GM19372 (cell line): ENCODE data around the gene IPMK.
"Not testable (repeated sequence)": the region's sequence is repeated elsewhere in the genome, so short reads cannot be mapped to it uniquely, and the experiment has no call there.

Source experiments
- ATAC-seq: cut with Tn5 transposase; IDR thresholded peaks from one replicate; pipeline ENCODE4 v1.9.1; 2021; ENCODE audit warnings: mild to moderate bottlenecking, low read depth, moderate library complexity; ENCODE audit not compliant: unreplicated experiment

Gene IPMK

DNA sequence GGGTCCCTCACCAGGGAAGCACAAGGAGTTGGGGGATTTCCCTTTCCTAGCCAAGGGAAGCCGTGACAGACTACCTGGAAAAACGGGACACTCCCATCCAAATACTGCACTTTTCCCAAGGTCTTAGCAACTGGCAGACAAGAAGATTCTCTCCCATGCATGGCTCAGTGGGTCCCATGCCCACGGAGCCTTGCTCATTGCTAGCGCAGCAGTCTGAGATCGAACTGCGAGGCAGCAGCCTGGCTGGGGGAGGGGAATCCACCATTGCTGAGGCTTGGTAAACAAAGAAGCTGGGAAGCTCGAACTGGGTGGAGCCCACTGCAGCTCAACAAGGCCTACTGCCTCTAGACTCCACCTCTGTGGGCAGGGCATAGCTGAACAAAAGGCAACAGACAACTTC is 37.8 kb downstream of the IPMK start:
- not testable (repeated sequence) for ATAC-seq

DNA sequence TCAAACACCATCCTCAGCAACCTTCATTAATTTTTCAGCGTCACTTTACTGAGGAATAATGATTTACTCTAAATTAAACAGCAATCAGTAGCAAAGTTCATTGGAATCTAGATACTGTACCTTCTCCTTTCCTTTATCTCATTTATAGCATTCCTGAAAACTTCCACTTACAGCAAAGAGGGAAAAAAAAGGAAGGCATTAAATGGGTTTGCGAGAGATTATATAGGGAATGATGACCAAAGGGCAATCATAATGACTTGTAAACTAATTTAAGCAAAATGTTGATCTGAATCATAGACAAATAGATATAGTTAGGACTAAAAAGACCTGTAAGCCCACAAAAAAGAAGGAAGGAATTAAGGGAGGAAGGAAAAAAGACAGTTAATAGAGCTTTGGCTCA is 42.0 kb downstream of the IPMK start:
- ATAC-seq, result no peak

DNA sequence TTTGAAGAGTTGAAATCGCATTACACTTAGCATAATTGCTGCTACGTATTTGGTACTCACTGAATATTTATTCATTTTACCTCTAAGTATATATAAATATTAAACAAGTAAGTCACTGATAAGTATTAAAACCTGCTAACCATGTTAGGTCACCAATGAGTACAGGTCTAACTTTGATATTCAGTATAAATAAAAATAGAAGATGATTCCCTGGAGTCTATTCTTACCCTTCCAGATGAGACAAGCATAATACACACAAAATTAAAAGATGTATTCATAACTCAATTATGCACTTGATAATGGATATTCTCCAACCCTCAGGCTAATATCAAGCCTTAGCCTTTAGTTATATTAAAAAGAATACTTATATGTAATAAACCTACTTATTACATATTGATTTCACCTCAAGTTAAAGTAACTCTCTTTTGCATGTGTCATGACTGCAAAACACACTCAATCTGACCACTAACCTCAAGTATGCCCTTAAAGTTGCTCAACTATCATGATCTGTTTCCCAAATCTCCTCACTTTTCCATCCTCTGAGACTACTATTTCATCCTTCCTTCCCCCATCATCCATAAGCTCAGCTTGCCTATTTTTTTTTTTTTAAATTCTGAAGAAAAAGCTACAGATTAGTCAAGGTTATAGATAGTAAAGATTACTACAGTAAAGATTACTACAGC is 46.8 kb downstream of the IPMK start:
- ATAC-seq, result no peak

DNA sequence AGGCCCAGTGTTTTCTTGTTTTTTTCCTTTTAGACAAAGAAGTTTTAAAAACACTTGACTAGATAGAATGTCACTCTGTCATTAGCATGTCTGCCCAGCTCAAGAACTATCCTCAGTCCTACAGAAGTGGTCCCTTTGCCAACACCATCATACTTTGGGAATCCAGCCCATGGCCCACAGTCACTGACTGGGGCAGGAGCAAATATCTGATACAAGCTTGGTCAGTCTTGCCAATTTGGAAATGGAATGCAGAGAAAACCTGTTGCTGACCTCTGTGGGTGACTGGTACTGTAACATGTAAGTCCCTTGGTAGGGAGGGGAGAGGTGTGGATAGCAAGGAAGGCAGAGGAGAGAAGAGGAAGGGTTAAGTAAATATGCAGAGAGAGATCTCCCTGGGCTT is 47.8 kb downstream of the IPMK start:
- ATAC-seq, result no peak

DNA sequence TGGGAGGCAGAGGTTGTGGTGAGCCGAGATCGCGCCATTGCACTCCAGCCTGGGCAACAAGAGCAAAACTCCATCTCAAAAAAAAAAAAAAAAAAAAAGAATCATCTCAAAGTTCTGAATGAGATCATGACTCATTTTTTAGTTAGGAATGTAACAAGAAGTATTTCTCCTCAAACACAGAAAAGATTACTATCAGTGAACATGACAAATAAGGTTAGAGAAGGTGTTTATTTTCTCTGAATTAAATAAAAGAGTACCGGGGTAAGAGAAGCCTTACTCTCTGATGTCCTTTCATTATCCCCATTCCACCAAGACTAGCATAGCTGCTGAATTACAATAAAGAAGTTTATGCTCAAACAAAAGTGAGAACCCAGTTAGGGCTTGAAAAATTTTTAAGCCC is 50.1 kb downstream of the IPMK start:
- no peak for ATAC-seq

DNA sequence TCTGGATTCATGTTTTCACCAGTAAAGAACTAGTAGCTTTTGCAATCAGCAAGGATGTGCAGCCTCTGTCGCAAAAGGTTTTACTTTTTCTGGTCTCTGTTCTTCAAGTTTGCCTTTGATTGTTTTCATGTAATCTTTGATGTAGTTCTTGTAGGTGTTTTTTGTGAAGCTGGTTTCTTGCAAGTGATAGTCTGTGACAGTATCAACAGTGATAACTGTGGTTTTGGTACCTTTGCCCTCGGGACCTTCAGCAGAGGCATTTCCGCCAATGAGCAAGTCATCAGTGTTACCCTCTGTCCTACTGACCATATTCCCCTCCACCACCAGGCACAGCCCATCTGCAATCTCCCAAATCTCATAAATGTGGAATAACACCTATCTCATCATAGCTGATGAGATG is 55.1 kb downstream of the IPMK start:
- ATAC-seq, result no peak

DNA sequence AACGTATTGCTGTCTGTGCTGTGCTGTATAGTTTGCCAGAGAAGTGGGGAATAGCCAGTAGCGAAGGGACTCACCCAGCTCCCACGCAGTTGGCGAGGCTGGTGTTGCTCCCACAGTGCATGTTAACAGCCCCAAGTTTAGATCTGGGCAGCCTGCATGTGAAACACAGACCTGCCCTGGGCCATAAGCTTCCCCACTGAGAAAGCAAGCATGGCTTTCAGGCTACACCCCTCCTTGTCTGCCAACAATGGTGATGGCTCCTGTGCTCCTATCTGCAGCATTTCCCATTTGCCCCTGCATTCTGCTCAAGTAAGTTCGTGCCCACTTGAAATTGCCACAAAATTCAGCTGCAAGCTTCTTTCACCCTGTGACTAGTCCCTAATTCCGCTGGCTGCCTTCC is 57.5 kb downstream of the IPMK start:
- ATAC-seq, result no peak

DNA sequence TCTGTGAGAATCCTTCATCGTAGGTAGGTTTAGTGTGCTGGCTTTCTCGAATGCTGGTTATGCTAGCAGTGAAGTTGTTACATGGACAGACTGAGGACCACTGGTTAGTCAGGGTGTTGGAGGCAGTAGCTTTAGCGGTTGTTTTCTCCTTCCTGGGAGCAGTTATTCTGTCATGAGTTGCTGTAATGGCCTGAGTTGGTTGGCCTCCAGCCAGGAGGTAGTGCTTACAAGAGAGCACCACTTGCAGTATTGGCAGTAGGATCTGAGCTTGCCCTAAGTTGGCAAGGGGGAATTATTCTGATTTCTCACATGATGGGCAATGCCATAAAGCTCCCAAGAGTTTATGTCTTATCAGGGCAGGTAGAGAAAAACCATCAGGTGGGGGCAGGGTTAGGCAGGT is 58.0 kb downstream of the IPMK start:
- ATAC-seq, result no peak

DNA sequence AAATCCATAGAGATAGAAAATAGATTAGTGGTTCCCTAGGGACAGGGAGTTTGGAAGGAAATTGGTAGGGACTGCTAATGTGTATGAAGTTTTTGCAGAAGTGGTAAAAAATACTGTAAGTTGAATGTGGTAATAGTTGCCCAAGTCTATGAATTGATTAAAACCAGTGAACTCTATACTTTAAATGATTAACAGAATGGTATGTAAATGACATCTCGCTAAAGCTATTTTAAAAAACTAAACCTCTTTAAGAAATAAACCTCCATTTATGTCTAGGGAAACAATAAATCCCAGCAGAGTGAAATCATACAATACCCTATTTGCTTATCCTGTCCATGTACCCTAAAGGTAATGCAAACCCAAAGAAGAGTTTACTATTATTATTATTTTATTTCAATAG is 61.4 kb downstream of the IPMK start:
- no peak for ATAC-seq

DNA sequence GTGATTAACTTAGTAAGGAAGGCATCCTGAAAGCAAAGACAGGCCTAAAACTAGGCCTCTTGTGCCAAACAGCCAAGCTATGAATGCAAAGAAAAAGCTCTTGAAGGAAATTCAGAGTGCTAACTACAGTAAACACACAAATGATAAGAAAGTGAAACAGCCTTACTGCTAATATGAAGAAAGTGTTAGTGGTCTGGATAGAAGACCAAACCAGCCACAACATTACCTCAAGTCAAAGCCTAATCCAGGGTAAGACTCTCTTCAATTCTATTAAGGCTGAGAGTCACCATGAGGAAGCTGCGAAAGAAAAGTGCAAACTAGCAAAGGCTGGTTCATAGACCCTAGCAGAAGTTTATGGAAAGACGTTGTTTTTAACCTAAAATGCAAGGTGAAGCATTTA is 66.0 kb downstream of the IPMK start:
- ATAC-seq, result no peak

DNA sequence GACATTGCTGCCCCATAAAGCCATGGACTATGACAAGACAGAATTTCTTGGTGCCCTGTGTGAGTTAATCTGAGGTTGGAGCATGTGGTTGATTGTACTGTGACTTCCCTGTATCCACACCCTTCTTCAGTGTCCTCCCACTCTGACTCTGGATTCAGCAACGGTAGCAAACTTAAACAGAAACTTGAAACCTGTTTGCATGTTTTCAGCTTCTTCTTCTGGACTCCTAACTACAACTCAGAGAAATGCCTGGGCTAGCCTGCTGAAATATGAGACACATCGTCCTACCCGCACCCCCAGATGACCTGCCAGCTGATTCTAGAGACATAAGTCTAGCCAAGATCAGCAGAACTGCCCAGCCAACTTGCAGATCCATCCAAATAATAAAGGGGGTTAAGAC is 78.4 kb downstream of the IPMK start:
- ATAC-seq, result no peak

DNA sequence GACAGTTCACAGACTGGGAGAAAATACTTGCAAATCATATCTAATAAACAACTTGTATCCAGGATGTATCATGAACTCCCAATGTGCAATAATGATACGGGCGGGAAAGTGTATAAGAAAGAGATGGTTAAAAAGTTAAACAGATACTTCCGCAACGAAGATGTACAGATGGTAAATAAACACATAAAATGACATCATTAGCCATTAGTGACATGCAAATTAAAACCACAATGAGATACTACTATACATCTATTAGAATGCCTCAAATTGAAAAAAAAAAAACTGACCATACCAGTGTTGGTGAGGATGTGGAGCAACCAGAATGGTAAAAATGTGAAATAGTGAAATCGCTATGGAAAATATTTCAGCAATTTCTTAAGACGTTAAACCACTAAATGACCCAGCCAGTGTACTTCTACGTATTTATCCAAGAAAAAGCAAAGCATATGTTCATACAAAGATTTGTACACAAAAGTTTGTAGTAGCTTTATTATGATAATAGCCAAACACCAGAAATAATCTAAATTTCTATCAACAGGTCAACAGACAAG is 83.5 kb downstream of the IPMK start:
- ATAC-seq, result no peak

DNA sequence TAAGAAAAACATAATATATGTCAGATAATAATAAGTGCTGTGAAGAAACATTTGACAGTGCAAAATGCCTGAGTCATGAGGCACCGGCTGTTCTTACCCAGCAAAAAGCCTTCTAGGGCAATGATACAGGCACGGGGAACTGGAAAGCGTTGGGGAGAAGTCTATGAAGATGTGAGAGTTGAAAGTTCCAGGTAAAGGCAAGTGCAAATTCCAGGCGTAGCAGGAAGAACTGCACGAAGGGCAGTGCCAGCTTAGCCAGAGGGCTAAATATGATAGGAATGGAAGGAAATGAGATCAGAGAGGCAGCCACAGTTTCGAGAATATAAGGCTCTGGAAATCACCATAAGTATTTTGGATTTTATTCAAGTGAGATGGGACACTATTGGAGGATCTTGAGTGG is 87.0 kb downstream of the IPMK start:
- no peak for ATAC-seq

DNA sequence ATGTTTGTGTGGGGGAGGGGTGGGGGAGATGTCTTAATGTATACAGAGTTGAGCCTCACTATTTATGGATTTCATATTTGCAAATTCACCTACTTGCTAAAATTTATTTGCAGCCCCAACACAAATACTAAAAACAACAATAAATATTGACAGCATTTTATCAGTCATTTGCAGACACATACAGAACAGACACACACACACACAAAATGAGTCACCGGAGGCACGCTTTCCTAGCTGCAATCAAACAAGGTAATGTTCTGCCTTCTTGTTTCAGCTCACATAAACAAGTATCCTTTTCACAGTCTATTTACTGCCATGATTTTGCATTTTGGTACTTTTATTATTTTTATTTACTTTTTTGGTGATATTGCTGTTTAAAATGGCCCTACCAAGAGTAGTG is 88.5 kb downstream of the IPMK start:
- ATAC-seq, result no peak

DNA sequence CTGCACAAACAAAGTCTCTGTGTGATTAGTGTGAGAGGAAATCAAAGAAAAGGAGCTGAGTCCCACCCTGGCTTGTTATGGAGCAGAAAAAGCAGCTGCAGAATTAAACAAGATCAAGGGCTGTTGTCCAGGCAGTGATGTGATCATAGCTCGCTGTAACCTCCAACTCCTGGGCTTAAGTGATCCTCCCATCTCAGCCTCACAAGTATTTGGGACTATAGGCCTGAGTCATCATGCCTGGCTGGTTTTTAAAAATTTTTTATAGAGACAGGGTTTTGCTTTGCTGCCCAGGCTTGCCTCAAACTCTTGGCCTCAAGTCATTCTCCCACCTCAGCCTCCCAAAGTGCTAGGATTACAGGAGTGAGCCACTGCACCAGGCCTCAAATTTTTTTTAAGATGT is 88.9 kb downstream of the IPMK start:
- ATAC-seq, result no peak

DNA sequence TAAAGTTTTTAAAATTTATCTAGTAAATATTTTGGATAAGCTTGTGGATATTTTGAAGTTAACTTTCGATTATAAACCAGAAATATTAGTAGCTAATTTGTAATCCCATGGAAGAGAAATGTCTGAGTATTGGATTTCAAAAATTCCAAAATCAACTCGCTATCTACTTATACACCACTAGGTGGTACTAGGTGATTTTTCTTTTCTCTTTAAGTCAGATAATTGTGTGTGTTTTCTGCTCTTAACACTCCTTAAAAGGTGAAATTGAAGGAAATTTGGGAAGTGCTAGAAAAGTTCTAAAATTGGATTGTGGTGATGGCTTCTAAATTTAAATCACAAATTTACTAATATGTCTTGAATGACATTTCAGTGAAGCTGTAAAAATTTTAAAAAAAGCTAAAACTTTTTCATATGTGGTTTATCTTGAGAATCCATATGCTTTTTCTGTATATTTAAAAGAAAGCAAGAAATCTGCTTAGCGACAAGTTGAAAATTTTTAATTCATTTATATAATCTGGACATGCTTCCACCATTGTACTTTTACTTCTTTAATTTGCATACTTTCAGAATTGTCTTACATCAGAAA is 90.2 kb downstream of the IPMK start:
- no peak for ATAC-seq

DNA sequence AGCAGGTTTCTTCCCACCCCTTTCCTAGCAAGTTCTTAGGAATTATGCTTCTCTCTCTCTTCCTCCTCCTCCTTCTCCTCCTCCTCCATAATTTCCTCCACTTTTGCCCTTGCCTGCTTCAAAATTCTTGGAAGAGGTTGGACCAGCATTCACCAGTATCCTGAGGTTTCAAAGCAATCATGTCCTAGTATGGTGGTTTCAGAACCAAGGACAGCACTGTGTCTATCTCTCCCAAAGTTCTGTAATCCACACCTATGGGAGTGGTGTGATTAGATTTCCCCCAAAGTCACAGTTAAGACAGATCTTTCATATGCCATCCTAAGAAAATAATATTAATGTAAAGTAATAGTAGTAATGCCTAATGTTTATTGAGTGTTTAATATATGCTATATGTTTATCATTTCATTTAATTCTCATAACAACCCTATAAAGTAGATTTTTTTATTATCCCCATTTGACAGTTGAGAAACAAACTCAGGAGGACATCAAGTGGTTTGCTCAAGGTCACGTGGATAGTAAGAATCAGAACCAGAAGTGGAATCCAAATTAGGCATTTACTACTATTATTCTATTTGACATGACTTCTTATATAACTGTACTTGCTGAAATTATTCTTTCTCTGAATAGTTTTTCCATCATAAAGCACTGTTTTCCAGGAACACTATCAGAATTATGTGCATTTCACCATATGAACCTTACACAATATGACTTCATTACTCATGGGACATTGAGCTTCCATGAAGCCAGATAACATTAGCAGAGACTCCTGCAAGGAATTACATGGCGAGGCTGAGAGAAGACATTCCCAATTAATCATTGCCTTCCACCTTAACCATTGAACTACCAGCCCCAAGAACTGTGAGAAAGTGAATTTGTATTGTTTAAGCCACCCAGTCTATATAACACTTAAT is 91.4 kb downstream of the IPMK start:
- no peak for ATAC-seq

DNA sequence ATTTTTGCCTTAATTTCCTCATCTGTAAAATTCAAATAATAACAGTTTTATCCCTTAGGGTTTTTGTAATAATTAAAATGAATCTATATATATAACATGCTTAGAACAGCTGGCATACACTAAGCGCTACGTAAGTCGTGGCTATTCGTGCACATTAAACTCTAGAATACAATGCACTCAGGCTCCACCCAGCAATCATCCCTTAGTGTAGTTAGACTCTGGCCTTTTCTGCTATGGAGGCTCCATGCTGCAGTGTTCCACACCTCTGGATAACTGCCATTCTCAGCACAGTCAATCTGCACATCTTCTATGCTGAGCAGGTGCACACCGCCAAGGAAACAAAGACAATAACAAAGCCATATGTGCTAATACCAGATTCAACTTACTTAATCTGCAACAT is 92.9 kb downstream of the IPMK start:
- no peak for ATAC-seq

DNA sequence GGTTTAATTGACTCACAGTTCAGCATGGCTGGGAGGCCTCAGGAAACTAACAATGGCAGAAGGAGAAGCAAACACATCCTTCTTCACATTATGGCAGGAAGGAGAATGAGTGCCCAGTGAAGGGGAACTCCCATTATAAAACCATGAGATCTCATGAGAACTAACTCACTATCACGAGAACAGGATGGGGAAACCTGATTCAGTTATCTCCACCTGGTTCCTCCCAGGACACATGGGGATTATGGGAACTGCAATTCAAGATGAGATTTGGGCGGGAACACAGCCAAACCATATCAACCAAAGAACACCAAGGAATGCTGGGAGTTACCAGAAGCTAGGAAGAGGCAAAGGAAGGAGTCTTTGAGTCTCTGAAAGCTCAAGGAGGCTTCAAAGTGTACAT is 94.3 kb downstream of the IPMK start:
- ATAC-seq, result no peak

DNA sequence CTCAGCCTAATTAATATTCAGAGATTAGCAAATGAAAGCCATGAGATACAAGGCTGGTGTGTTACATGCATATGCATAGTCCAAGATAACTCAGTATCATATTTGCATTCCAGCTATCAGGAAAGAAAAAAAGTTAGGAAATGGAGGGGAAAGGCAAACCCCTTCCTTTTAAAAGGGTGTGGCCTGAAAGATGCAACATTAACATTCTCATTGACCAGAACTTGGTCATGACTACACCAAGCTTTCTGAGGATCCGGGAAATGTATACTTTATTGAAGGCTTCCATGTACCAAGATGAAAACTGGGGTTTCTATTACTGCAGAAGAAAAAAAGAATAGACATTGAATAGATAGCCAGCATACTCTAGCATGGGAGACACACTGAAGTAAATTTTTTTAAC is 96.5 kb downstream of the IPMK start:
- ATAC-seq, result no peak

DNA sequence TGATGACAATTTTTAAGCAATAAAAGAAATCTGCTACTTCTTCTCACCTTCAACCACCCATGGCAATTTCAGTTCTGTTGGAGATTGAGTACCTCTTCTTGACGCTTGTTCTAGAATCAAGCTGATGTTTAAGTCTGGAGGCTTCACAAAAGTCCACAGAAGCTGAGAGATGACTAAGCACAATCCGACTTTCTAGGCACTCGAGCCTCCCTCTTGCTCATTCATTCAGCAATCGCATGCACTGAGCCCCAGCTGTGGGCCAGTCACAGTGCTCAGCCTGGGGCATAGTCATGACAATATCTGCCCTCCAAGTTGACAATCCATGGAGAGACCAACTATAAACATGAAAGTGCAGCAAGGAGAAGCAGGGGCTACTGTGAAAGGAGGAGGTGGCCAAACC is 103.2 kb downstream of the IPMK start:
- no peak for ATAC-seq
